Activated CD8-positive, alpha-beta memory T cell treated with anti-CD3 and anti-CD28 coated beads, Interleukin-2, amount 50 U/mL, for 1 hour (primary cell): Measurements from ENCODE around the gene TUBA1C.
"Not testable (repeated sequence)": the region's sequence is repeated elsewhere in the genome, so short reads cannot be mapped to it uniquely, and the experiment has no call there.

Experiments used
- DNase-seq: peaks from one replicate; pipeline ENCODE4 v3.0.0-alpha.2; 2020; ENCODE audit errors: extremely low read depth

TUBA1C gene

GRCh38 chr12:49310451-49311000 lies 45.6 kb downstream of the TUBA1C start:
- not testable (repeated sequence) for DNase-seq

GRCh38 chr12:49314811-49315210 lies 49.9 kb downstream of the TUBA1C start:
- no peak for DNase-seq

GRCh38 chr12:49317118-49317517 lies 52.2 kb downstream of the TUBA1C start:
- not testable (repeated sequence) for DNase-seq

- DNase-seq = not testable (repeated sequence)
These were observed 55.7 kb downstream of the TUBA1C start for GRCh38 chr12:49320411-49321103.

GRCh38 chr12:49322367-49322707 lies 57.5 kb downstream of the TUBA1C start:
- no peak for DNase-seq

GRCh38 chr12:49322708-49323523 lies 58.0 kb downstream of the TUBA1C start, which contains the start of gene TROAP:
TROAP (plus strand) TSS chr12:49323255; CDS start chr12:49323609, 354 bp downstream.
- peak; percentile 91 for DNase-seq

- DNase-seq = no peak
These were observed 58.7 kb downstream of the TUBA1C start for GRCh38 chr12:49323524-49324097.
